GM20000 (cell line): Measurements from ENCODE around the gene CLCN7.

Experiments used
- DNase-seq: peaks from one replicate; pipeline ENCODE4 v3.0.0; 2012; ENCODE audit warnings: low spot score
- TF ChIP-seq, protein P1 (sequence below): IDR thresholded peaks from 2 replicates; pipeline ENCODE4 v1.5.1; 2012; ENCODE audit warnings: mild to moderate bottlenecking, control low read depth; ENCODE audit errors: extremely low read depth, missing control alignments

Gene CLCN7

DNA sequence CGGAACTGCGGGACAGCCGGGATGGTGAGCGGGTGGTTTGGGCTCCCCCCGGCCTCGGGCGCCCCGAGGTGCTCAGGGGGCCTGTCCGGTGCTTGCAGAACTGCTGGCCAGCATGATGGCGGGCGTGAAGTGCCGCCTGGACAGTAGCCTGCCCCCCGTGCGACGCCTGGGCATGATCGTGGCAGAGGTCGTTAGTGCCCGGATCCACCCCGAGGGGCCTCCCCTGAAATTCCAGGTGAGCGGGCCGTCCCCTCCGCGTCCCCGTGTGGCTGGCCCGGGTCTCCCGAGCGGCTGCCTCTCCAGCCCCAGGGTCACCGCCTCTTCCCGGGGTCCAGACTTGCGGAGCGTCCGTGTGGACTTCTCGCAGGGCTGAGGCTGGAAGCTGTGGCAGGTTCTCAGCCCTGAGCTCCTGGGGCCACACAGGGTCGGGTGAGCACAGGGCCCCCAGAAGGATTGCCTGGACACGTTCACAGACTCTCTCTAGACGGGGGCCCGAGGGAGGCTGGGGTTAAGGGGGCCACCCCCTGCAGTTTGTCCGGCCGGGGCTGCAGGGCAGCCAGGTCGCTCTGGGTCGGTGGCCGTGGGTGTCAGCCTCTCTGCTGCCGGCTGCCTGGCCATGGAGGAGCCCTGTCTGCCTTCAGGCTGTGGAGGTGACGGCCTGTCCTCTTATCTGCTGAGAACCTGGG is 25.8 kb upstream of the CLCN7 start:
- DNase-seq, result no peak
- TF ChIP-seq, protein P1, sequence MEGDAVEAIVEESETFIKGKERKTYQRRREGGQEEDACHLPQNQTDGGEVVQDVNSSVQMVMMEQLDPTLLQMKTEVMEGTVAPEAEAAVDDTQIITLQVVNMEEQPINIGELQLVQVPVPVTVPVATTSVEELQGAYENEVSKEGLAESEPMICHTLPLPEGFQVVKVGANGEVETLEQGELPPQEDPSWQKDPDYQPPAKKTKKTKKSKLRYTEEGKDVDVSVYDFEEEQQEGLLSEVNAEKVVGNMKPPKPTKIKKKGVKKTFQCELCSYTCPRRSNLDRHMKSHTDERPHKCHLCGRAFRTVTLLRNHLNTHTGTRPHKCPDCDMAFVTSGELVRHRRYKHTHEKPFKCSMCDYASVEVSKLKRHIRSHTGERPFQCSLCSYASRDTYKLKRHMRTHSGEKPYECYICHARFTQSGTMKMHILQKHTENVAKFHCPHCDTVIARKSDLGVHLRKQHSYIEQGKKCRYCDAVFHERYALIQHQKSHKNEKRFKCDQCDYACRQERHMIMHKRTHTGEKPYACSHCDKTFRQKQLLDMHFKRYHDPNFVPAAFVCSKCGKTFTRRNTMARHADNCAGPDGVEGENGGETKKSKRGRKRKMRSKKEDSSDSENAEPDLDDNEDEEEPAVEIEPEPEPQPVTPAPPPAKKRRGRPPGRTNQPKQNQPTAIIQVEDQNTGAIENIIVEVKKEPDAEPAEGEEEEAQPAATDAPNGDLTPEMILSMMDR, result no peak

DNA sequence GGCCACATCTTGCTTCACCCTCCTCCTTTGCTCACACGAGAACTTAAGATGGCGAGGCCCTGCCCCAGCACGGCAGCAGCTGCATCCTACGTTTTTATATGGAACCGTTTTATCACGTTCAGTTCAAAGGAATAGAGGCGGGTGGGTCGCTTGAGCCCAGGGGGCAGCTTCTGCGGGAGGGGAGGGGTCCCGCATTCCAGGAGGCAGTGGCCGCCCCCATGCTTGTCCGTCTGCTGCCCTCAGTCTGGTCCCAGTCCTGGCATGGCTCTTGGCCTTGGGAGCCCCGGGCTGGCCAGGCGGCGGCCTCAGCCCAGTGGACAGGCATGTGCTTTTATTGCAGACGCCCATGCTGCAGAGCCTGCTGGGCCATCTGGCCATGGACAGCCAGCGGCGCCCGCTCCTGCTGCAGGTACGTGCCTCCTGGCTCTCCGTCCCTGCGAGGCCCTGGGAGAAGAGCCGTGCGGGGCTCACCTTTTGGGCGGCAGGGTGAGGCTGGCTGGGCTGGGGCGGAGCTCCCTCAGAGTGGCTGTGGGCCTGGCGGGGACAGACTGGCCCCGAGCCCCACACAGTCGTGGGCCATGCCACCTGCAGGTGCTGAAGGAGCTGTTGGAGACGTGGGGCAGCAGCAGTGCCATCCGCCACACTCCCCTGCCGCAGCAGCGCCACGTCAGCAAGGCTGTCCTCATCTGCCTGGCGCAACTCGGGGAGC is 25.1 kb upstream of the CLCN7 start:
- TF ChIP-seq, protein P1, result no peak

DNA sequence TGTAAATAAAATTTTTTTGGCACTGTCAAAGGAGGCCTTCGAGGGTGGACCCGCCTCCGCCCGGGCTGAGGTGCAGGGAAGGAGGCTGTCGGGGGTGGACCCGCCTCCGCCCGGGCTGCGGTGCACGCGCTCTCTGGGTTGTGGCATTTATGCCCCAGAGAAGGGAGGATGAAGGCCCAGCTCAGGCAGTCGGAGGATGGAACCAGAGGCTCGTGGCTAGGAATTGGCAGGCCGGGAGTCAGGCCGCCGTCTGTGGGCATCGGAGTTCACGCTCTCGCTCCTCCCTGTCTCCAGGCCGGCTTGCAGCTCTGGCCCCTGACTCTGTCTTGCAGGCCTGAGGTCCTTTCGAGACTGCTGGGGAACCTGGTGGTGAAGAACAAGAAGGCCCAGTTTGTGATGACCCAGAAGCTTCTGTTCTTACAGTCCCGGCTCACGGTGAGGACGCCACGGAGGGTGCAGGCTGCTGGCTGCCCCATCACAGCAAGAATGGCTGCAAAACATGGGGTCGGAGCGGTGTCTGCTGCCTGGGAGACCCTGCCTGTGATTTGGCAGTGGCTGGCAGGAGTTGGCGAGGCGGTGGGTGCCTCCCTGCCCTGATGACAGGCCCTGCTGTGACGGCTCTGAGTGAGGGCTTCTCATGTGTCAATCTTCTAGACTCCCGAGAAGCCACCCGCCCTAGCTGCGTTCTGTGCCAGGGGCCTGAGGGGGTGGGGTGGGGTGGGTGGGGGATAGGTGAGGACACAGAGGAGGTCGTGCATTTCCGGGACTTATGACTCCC is 24.3 kb upstream of the CLCN7 start:
- DNase-seq, result no peak
- TF ChIP-seq, protein P1, result no peak

More for the DNA sequence above, 25.1 kb upstream of the CLCN7 start:
- no peak for DNase-seq

DNA sequence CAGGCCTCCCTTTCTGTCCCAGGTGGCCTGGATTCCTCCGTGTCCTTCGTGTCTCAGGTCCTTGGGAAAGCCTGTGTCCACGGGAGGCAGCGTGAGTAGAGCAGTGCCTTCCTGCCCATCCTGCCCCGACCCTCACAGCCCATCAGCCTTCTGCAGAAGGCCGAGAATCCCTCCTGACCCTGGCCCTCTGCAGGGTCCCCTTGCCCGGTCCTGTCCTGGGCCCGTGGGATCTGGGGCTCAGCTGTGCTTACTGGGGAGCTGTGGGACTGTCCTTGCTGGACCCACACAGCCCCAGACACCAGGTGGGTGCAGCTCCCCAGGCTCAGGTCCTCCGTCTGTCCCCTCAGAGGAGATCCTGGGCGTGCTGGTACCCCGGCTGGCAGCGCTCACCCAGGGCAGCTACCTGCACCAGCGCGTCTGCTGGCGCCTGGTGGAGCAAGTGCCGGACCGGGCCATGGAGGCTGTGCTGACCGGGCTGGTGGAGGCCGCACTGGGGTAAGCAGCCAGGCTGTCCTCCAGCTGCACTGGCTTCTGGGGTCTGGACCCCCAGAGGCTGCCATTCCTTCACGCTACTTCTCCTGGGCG is 22.3 kb upstream of the CLCN7 start:
- TF ChIP-seq, protein P1, result no peak
- no peak for DNase-seq

DNA sequence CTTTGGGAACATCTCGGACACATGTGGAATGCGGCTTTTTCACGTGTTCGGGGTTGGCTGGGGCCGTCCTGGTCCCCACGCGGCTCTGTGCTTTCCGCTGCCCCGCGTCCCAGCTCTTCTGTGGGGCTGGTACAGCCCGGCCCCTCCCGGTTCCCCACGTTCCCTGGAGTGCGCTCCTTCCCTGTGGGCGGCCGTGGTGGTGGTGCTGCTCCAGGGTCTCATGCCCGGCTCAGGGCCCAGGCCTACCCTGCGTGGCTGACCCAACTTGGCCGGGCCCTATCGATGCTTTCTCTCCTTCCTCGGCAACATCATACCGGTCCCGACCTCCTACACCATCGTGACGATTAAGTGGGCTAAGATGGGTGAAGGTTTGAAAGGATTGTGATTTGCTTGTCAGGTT is 21.6 kb upstream of the CLCN7 start:
- no peak for DNase-seq
- TF ChIP-seq, protein P1, result no peak

DNA sequence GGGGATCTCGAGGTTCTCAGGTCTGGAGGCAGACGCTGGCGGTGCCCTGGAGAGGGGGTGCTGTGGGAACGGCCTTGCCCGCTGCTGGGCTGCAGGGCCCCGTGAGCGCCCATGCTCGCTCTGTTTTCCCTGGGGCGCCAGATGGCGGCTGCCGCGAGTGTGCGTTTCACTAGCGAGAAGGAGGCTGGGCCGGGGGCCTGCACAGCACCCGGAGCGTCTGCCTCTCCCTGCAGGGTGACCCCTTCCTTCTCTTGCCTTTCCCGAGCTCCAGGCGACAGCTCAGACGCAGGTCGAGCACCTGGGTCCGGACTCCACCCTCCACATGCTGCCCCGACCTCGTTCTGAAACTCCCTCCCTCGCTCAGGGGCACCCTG is 21.0 kb upstream of the CLCN7 start:
- TF ChIP-seq, protein P1, result no peak
- DNase-seq, result no peak
